MM.1S (cell line): Measurements from ENCODE around the gene NAA25.

Source experiments
- DNase-seq: peaks from one replicate; pipeline ENCODE4 v3.0.0-alpha.2; 2015
- H2AFZ ChIP-seq: fragments of 300-600 bp; sonication (generic); 2 replicates; pipeline ENCODE4 v1.6.0; 2016; ENCODE audit warnings: antibody characterized with exemption, low read length
- H3F3A ChIP-seq: fragments of 300-600 bp; sonication (generic); 2 replicates; pipeline ENCODE4 v1.6.1; 2016; ENCODE audit warnings: mild to moderate bottlenecking, antibody characterized with exemption, low read length, moderate library complexity, mixed read lengths; ENCODE audit not compliant: insufficient read depth
- H3K27ac ChIP-seq: fragments of 300-600 bp; sonication (generic); 2 replicates; pipeline ENCODE4 v1.5.1; 2016; ENCODE audit warnings: mild to moderate bottlenecking, low read length
- H3K27me3 ChIP-seq: fragments of 300-600 bp; sonication (generic); replicated peaks from 2 replicates; pipeline ENCODE4 v1.6.0; 2016; ENCODE audit warnings: low read length; ENCODE audit not compliant: insufficient read depth
- H3K36me3 ChIP-seq: fragments of 300-600 bp; sonication (generic); replicated peaks from 2 replicates; pipeline ENCODE4 v1.6.1; 2016; ENCODE audit warnings: mild to moderate bottlenecking, low read length, mixed read lengths; ENCODE audit not compliant: insufficient read depth
- H3K4me1 ChIP-seq: fragments of 300-600 bp; sonication (generic); 2 replicates; pipeline ENCODE4 v1.6.1; 2016; ENCODE audit warnings: low read length, mixed read lengths
- H3K4me2 ChIP-seq: fragments of 300-600 bp; sonication (generic); 2 replicates; pipeline ENCODE4 v1.6.0; 2016; ENCODE audit warnings: low read depth, low read length
- H3K4me3 ChIP-seq: fragments of 300-600 bp; sonication (generic); 2 replicates; pipeline ENCODE4 v1.5.1; 2016; ENCODE audit warnings: low read length, mixed read lengths
- H3K79me2 ChIP-seq: fragments of 300-600 bp; sonication (generic); 2 replicates; pipeline ENCODE4 v1.6.1; 2016; ENCODE audit warnings: mixed run types, low read length, mixed read lengths
- H3K9ac ChIP-seq: fragments of 300-600 bp; sonication (generic); 2 replicates; pipeline ENCODE4 v1.6.1; 2016; ENCODE audit warnings: low read length, mixed read lengths
- H3K9me2 ChIP-seq: fragments of 300-600 bp; sonication (generic); replicated peaks from 2 replicates; pipeline ENCODE4 v1.6.1; 2016; ENCODE audit warnings: mild to moderate bottlenecking, low read length, mixed read lengths; ENCODE audit not compliant: insufficient read depth
- H3K9me3 ChIP-seq: fragments of 300-600 bp; sonication (generic); replicated peaks from 2 replicates; pipeline ENCODE4 v1.6.1; 2016; ENCODE audit warnings: mild to moderate bottlenecking, low read length, mixed read lengths; ENCODE audit not compliant: insufficient read depth
- H4K20me1 ChIP-seq: fragments of 300-600 bp; sonication (generic); 2 replicates; pipeline ENCODE4 v1.6.1; 2016; ENCODE audit warnings: mild to moderate bottlenecking, low read length, moderate library complexity, mixed read lengths; ENCODE audit not compliant: insufficient read depth
- EZH2 ChIP-seq: fragments of 300-600 bp; sonication (generic); optimal IDR thresholded peaks from 2 replicates; pipeline ENCODE3; 2017; ENCODE audit warnings: low read depth, mild to moderate bottlenecking, antibody characterized with exemption, low read length, mixed read lengths
- EZH2phosphoT487 ChIP-seq: fragments of 300-600 bp; sonication (generic); IDR thresholded peaks from 2 replicates; pipeline ENCODE4 v1.6.1; 2018; ENCODE audit warnings: antibody characterized with exemption, low read length
- TF ChIP-seq, protein P1 (sequence below): fragments of 300-600 bp; sonication (generic); IDR thresholded peaks from 2 replicates; pipeline ENCODE4 v1.5.1; 2016; ENCODE audit warnings: antibody characterized with exemption, low read length, mixed read lengths

Gene NAA25

DNA sequence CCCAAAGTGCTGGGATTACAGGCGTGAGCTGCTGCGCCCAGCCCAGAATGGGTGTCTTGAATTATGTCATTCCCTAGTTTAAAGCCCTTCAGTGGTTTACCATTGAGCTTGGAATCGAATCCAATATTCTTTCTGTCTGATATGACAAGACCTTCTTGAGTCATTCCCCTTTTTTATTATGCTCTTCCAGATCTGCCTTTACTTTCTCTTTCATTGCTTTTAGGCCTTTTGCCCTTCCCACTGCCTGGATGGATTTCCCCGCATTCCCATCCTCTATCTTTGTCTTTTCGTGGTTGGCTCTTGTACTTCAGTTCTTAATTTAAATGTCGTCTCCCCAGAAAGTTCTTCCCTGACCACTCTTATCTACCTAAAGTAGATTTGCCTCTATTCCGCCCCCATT is 18.3 kb upstream of the NAA25 start:
- no peak overlapping the region for H3K4me3 ChIP-seq
- H3K27ac ChIP-seq = no peak overlapping the region
- peaks cover 18% of the 10 kb centered on the region for H3K79me2 ChIP-seq
- H3K36me3 ChIP-seq = no peaks in the 10 kb centered on the region
- H4K20me1 ChIP-seq = peaks cover 2% of the 10 kb centered on the region; the same call in 1 of the 2 replicates
- H2AFZ ChIP-seq = no peak overlapping the region
- H3K9ac ChIP-seq = no peak overlapping the region
- TF ChIP-seq, protein P1, sequence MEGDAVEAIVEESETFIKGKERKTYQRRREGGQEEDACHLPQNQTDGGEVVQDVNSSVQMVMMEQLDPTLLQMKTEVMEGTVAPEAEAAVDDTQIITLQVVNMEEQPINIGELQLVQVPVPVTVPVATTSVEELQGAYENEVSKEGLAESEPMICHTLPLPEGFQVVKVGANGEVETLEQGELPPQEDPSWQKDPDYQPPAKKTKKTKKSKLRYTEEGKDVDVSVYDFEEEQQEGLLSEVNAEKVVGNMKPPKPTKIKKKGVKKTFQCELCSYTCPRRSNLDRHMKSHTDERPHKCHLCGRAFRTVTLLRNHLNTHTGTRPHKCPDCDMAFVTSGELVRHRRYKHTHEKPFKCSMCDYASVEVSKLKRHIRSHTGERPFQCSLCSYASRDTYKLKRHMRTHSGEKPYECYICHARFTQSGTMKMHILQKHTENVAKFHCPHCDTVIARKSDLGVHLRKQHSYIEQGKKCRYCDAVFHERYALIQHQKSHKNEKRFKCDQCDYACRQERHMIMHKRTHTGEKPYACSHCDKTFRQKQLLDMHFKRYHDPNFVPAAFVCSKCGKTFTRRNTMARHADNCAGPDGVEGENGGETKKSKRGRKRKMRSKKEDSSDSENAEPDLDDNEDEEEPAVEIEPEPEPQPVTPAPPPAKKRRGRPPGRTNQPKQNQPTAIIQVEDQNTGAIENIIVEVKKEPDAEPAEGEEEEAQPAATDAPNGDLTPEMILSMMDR = no peak
- TF ChIP-seq EZH2phosphoT487 = no peak
- no peak for TF ChIP-seq EZH2
- no peak for DNase-seq
- H3F3A ChIP-seq = peaks cover 6% of the 10 kb centered on the region
- no peaks in the 10 kb centered on the region for H3K27me3 ChIP-seq
- no peaks in the 10 kb centered on the region for H3K9me2 ChIP-seq
- H3K4me2 ChIP-seq = no peak overlapping the region
- no peaks in the 10 kb centered on the region for H3K9me3 ChIP-seq
- H3K4me1 ChIP-seq = peaks cover 11% of the 10 kb centered on the region

DNA sequence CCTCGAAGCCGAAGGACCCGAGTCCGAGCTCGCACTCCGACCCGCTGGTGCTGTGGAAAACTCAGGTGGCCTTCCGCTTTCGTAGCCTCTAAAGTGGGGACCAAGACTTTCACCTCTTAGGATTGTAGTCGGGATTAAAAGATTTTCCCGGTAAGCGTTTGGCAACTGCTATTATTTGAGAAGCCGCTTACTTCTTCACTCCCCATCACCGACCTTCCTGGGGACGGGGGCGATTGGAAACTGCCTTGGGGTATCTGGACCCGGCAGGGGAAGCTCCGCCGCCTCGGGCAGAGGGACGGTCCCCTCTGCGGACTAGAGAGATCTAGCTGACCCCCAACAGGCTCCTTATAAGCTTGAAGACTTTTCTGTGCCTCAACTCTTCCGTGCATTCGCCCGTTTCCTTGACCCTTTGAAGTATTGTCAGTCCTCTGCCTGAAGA is 17.4 kb upstream of the NAA25 start:
- Histone ChIP-seq H3K9ac (peak overlapping the region; percentile 75), H3K4me3 (peak overlapping the region; percentile 84), H3K9me2 (no peaks in the 10 kb centered on the region), H2AFZ (peak overlapping the region; percentile 67; the same call in 1 of the 2 replicates), H4K20me1 (no peaks in the 10 kb centered on the region), H3K27ac (peak overlapping the region; percentile 55; the same call in 1 of the 2 replicates), H3K79me2 (peaks cover 9% of the 10 kb centered on the region), H3K9me3 (no peaks in the 10 kb centered on the region), H3K4me1 (peaks cover 4% of the 10 kb centered on the region), H3K27me3 (no peaks in the 10 kb centered on the region), H3K4me2 (peak overlapping the region; percentile 86), H3F3A (peaks cover 5% of the 10 kb centered on the region), H3K36me3 (no peaks in the 10 kb centered on the region)
- DNase-seq = no peak
- no peak for TF ChIP-seq EZH2
- TF ChIP-seq, protein P1 = no peak
- no peak for TF ChIP-seq EZH2phosphoT487

DNA sequence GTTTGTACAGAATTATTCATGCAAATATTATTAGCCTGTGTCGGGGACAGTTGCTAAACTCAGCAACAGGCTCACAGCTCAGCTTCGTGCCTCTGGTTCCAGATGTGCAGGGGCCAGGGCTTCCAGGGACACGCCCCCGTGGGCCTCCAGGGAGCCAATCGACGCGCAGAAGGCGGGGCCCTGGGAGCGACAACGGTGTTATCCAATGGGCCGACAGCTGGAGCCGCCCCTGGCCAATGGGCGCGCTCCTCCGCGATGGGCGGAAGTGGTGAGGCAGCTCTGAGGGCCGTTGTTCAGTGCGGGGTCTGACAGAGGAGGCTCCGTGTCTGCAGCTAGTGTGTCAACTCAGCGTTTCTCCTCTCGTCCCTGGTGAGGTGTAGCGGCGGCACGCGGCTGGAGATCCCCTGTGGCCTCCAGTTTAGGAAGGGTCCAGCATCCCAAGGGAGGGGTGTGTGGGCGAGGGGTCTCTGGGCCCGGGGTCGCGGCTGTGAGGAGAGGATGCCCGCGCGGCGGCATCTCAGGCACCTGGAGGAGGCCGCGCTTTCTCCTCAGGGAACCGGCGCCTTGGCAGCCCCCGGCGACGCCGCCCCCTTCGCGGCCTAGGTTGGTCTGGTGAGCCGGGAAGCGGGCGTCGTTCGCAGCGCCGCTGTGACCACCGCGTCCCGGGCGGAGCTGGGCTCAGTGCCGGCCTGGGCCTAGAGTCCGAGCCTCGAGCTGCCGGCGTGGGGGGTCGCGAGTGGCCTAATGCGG is 16.8 kb upstream of the NAA25 start, which contains the start of gene TRAFD1:
Gene TRAFD1, plus strand, starts transcription at position 311 of the 750 bp plus-strand sequence. CDS start 4,963 bp downstream, outside the sequence.
- no peaks in the 10 kb centered on the region for H3K9me3 ChIP-seq
- DNase-seq = peak; percentile 90
- H3K4me2 ChIP-seq = peak within 1 kb of the TSS; percentile 86
- peaks cover 8% of the 10 kb centered on the region for H3K79me2 ChIP-seq
- peak within 1 kb of the TSS; percentile 67 for H2AFZ ChIP-seq
- no peaks in the 10 kb centered on the region; the same call in 1 of the 2 replicates for H3F3A ChIP-seq
- peak within 1 kb of the TSS; percentile 75 for H3K9ac ChIP-seq
- no peaks in the 10 kb centered on the region; the same call in 1 of the 2 replicates for H3K4me1 ChIP-seq
- no peaks in the 10 kb centered on the region for H3K27me3 ChIP-seq
- TF ChIP-seq EZH2phosphoT487 = no peak
- TF ChIP-seq, protein P1 = no peak
- TF ChIP-seq EZH2 = no peak
- H3K9me2 ChIP-seq = no peaks in the 10 kb centered on the region
- H3K36me3 ChIP-seq = no peaks in the 10 kb centered on the region
- peak within 1 kb of the TSS; percentile 84 for H3K4me3 ChIP-seq
- H3K27ac ChIP-seq = peak within 1 kb of the TSS; percentile 55; the same call in 1 of the 2 replicates
- no peaks in the 10 kb centered on the region for H4K20me1 ChIP-seq
